Lower lobe of right lung (tissue), 2 donors: ENCODE results near the gene DLL3. TPM values are rescaled to one million over a fixed set of nuclear protein-coding genes. Genes with fewer than 3 reads are reported as not detected.

Experiments
- ATAC-seq, 2 donors: fragments of 200-7000 bp; cut with Tn5 transposase; one replicate each; pipeline ENCODE4 v1.9.1; 2020 to 2022; ENCODE audit warnings: mild to moderate bottlenecking in 2 of 2, moderate library complexity in 2 of 2
- DNase-seq: peaks from one replicate; pipeline ENCODE4 v3.0.0-alpha.2; 2020
- H3K27ac ChIP-seq: fragments of 200-600 bp; one replicate; pipeline ENCODE4 v1.8.0; 2022
- H3K27me3 ChIP-seq: fragments of 200-600 bp; one replicate; pipeline ENCODE4 v1.8.0; 2022; ENCODE audit warnings: low read depth
- H3K36me3 ChIP-seq: fragments of 200-600 bp; one replicate; pipeline ENCODE4 v1.8.0; 2022; ENCODE audit warnings: mild to moderate bottlenecking
- H3K4me1 ChIP-seq: fragments of 200-600 bp; one replicate; pipeline ENCODE4 v1.8.0; 2022
- H3K4me3 ChIP-seq: fragments of 200-600 bp; one replicate; pipeline ENCODE4 v1.8.0; 2022; ENCODE audit warnings: mild to moderate bottlenecking
- H3K9me3 ChIP-seq: fragments of 200-600 bp; one replicate; pipeline ENCODE4 v1.8.0; 2022
- CTCF ChIP-seq: fragments of 200-600 bp; IDR thresholded peaks from one replicate; pipeline ENCODE4 v1.8.0; 2022; ENCODE audit warnings: antibody characterized with exemption, mild to moderate bottlenecking
- intact Hi-C: fragments of 100-400 bp; cut with DNase I; formaldehyde crosslinking; loops from one replicate; pipeline ENCODE4 v1.11.0; 2022
- total RNA-seq: library from RNA; stranded (reverse); fragmentation: NEBNext Ultra II Directional; extraction: Animal tissue kit (Norgen Biotek cat#: 25700); gene quantifications from one replicate; pipeline ENCODE4 v1.2.1, GENCODE V29; 2021
- donor health status: DM: no; HTN: yes; CAD: no; lungs with severe emphysema.

DLL3 gene
- total RNA-seq, 1 donor from 2014 or later: not detected

- DNase-seq (no peak), ATAC-seq (no peak)
- no peak for TF ChIP-seq CTCF
- H3K36me3 ChIP-seq: no peaks in the 10 kb centered on the region
- no peak overlapping the region for H3K4me3 ChIP-seq
- peaks cover 91% of the 10 kb centered on the region for H3K27me3 ChIP-seq
- peaks cover 16% of the 10 kb centered on the region for H3K4me1 ChIP-seq
- H3K27ac ChIP-seq: no peak overlapping the region
- H3K9me3 ChIP-seq: no peaks in the 10 kb centered on the region
- intact Hi-C loops: no loop called here
These were observed 14.2 kb downstream of the DLL3 start for GRCh38 chr19:39512988-39513387.

GRCh38 chr19:39514840-39515550 is 16.2 kb downstream of the DLL3 start, which contains the start of gene SELENOV:
Gene SELENOV, plus strand, starts transcription at chr19:39515139. Its CDS starts 74 bp downstream, at chr19:39515213.
- no peak for DNase-seq
- intact Hi-C loops: no loop called here
- ATAC-seq: peak; percentile 16 to 40
- Histone ChIP-seq H3K27me3 (peaks cover 76% of the 10 kb centered on the region), H3K4me3 (peak within 1 kb of the TSS; percentile 39), H3K36me3 (no peaks in the 10 kb centered on the region), H3K9me3 (no peaks in the 10 kb centered on the region), H3K27ac (no peak within 1 kb of the TSS), H3K4me1 (peaks cover 16% of the 10 kb centered on the region)
- no peak for TF ChIP-seq CTCF

GRCh38 chr19:39515551-39516191 is 16.9 kb downstream of the DLL3 start:
- Histone ChIP-seq H3K36me3 (no peaks in the 10 kb centered on the region), H3K27ac (no peak overlapping the region), H3K27me3 (peaks cover 73% of the 10 kb centered on the region), H3K4me1 (peaks cover 16% of the 10 kb centered on the region), H3K9me3 (no peaks in the 10 kb centered on the region), H3K4me3 (peak overlapping the region; percentile 39)
- ATAC-seq: peak; percentile 31 to 41
- no peak for DNase-seq
- intact Hi-C loops: no loop called here
- no peak for TF ChIP-seq CTCF

GRCh38 chr19:39516270-39516669 is 17.5 kb downstream of the DLL3 start:
- peaks cover 16% of the 10 kb centered on the region for H3K4me1 ChIP-seq
- peak in 1 of 2 donors; percentile 19 for ATAC-seq
- H3K27me3 ChIP-seq: peaks cover 68% of the 10 kb centered on the region
- no peak overlapping the region for H3K4me3 ChIP-seq
- intact Hi-C loops: no loop called here
- H3K27ac ChIP-seq: no peak overlapping the region
- DNase-seq: no peak
- TF ChIP-seq CTCF: no peak
- H3K9me3 ChIP-seq: no peaks in the 10 kb centered on the region
- H3K36me3 ChIP-seq: no peaks in the 10 kb centered on the region

- Histone ChIP-seq H3K27me3 (peaks cover 57% of the 10 kb centered on the region), H3K4me1 (peaks cover 16% of the 10 kb centered on the region), H3K27ac (no peak overlapping the region), H3K4me3 (no peak overlapping the region), H3K9me3 (no peaks in the 10 kb centered on the region), H3K36me3 (no peaks in the 10 kb centered on the region)
- TF ChIP-seq CTCF: no peak
- intact Hi-C loops: no loop called here
- DNase-seq: no peak
- ATAC-seq: no peak
These were observed 18.7 kb downstream of the DLL3 start for GRCh38 chr19:39517432-39517831.
